Measurements from ENCODE around the gene VAPB. TPM values are rescaled to one million over a fixed set of nuclear protein-coding genes. Genes with fewer than 3 reads are reported as not detected.

Gene VAPB
- polyA plus RNA-seq, 3 donors, result 8.5 to 14.3 (median 10.1) TPM

DNA sequence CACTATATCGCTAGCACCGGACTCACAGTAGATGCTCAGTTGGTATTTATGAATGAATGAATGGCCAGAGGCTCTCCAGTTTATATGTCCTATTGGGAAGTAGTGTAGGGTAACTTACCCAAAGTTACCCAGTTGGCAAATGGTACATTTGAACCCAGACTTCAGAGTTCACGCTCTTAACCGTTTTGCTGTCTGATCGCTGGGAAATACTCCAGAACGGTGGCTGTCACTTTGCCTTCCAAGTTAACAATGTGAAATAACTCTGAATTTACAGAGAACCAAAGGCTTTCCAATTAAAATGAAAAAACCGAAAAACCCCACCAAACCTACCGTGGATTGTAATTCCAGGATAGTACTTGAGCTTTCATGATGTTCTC lies 1.6 kb downstream of the VAPB start:
- DNase-seq, result no peak
- Histone ChIP-seq H3K4me3 (replicated peaks in 1 of 3; ENCODE audit: low read depth in 2 of 3, low read length in 3 of 3) (no peak overlapping the region), H3K27ac (ENCODE audit: low read depth in 1 of 2, low read length in 2 of 2) (peak overlapping the region in 1 of 2 donors; percentile 99), H3K4me1 (ENCODE audit: control insufficient read depth in 1 of 2, insufficient read depth in 2 of 2, low read length in 2 of 2) (peaks cover 18 to 28% of the 10 kb centered on the region in 2 donors), H2AFZ (ENCODE audit: insufficient read depth, low read depth, low read length, poor library complexity, severe bottlenecking) (no peak overlapping the region), H3K9ac (ENCODE audit: insufficient read depth, low read length, poor library complexity, severe bottlenecking) (no peak overlapping the region), H3K9me3 (replicated peaks in 1 of 2; ENCODE audit: control insufficient read depth in 1 of 2, insufficient read depth in 1 of 2, low read length in 2 of 2) (no peaks in the 10 kb centered on the region), H3K4me2 (replicated peaks; ENCODE audit: extremely low read depth, low read length, poor library complexity, severe bottlenecking) (peak overlapping the region; percentile 67), H3K27me3 (ENCODE audit: control insufficient read depth in 2 of 2, insufficient read depth in 2 of 2, low read length in 2 of 2) (peaks cover 0 to 2% of the 10 kb centered on the region in 2 donors), H3K36me3 (replicated peaks in 1 of 2; ENCODE audit: control insufficient read depth in 1 of 2, insufficient read depth in 2 of 2, low read length in 2 of 2) (peaks cover 0 to 20% of the 10 kb centered on the region in 2 donors), H3K79me2 (ENCODE audit: insufficient read depth, low read length) (peaks cover 66% of the 10 kb centered on the region), H4K20me1 (ENCODE audit: insufficient read depth, low read length) (peaks cover 32% of the 10 kb centered on the region)
- Mint-ChIP-seq H3K27ac (peak overlapping the region in 6 of 7 donors; percentile 94 to 98 (median 95)), H3K9me3 (peaks cover 0 to 3% (median 0%) of the 10 kb centered on the region in 7 donors), H3K27me3 (ENCODE audit: low read depth in 3 of 3) (peaks cover 2 to 8% (median 4%) of the 10 kb centered on the region in 3 donors), H3K4me1 (peaks cover 39% of the 10 kb centered on the region), H3K4me3 (no peak overlapping the region), H3K36me3 (peaks cover 13 to 24% of the 10 kb centered on the region in 2 donors)
- 100% methylated on average over 6 of the region's 8 CpGs for WGBS (ENCODE audit: insufficient coverage)
- TF ChIP-seq, protein P1, sequence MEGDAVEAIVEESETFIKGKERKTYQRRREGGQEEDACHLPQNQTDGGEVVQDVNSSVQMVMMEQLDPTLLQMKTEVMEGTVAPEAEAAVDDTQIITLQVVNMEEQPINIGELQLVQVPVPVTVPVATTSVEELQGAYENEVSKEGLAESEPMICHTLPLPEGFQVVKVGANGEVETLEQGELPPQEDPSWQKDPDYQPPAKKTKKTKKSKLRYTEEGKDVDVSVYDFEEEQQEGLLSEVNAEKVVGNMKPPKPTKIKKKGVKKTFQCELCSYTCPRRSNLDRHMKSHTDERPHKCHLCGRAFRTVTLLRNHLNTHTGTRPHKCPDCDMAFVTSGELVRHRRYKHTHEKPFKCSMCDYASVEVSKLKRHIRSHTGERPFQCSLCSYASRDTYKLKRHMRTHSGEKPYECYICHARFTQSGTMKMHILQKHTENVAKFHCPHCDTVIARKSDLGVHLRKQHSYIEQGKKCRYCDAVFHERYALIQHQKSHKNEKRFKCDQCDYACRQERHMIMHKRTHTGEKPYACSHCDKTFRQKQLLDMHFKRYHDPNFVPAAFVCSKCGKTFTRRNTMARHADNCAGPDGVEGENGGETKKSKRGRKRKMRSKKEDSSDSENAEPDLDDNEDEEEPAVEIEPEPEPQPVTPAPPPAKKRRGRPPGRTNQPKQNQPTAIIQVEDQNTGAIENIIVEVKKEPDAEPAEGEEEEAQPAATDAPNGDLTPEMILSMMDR (IDR thresholded peaks at IDR 0.05), result no peak
- intact Hi-C loops (cut with micrococcal nuclease), result loop anchor here in 1 of 2 donors (5.0 kb wide), 1 partner anchor 83 kb away; the partner anchor contains the start of gene RAB22A

DNA sequence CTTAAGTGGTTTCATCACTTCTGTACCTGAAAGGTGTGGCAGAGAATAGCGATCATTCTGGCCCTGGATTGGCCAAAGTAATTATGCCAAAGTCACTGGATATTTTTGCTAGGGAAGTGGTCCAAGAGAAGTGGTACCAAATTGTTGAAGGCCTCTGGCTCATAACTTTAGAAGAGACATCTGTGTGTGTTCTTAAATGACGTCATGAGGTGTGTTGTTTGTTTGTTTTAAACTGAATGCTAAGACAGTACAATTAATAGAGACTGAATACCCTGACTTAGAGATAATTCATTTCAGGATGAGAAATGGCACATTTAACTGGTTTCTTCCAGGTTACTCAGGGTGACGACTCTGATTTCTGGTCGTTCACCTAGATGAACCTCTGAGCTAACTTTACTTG lies 3.3 kb downstream of the VAPB start:
- Histone ChIP-seq H3K79me2 (ENCODE audit: insufficient read depth, low read length) (peaks cover 82% of the 10 kb centered on the region), H3K27me3 (ENCODE audit: control insufficient read depth in 2 of 2, insufficient read depth in 2 of 2, low read length in 2 of 2) (no peaks in the 10 kb centered on the region), H3K9ac (ENCODE audit: insufficient read depth, low read length, poor library complexity, severe bottlenecking) (no peak overlapping the region), H4K20me1 (ENCODE audit: insufficient read depth, low read length) (peaks cover 48% of the 10 kb centered on the region), H3K4me2 (replicated peaks; ENCODE audit: extremely low read depth, low read length, poor library complexity, severe bottlenecking) (no peak overlapping the region), H3K9me3 (replicated peaks in 1 of 2; ENCODE audit: control insufficient read depth in 1 of 2, insufficient read depth in 1 of 2, low read length in 2 of 2) (no peaks in the 10 kb centered on the region), H2AFZ (ENCODE audit: insufficient read depth, low read depth, low read length, poor library complexity, severe bottlenecking) (no peak overlapping the region), H3K27ac (ENCODE audit: low read depth in 1 of 2, low read length in 2 of 2) (peak overlapping the region in 1 of 2 donors; percentile 99), H3K4me1 (ENCODE audit: control insufficient read depth in 1 of 2, insufficient read depth in 2 of 2, low read length in 2 of 2) (peaks cover 18 to 28% of the 10 kb centered on the region in 2 donors), H3K4me3 (replicated peaks in 1 of 3; ENCODE audit: low read depth in 2 of 3, low read length in 3 of 3) (no peak overlapping the region), H3K36me3 (replicated peaks in 1 of 2; ENCODE audit: control insufficient read depth in 1 of 2, insufficient read depth in 2 of 2, low read length in 2 of 2) (peaks cover 0 to 20% of the 10 kb centered on the region in 2 donors)
- peaks cover 0 to 2% (median 0%) of the 10 kb centered on the region in 3 donors for H3K27me3 Mint-ChIP-seq (ENCODE audit: low read depth in 3 of 3)
- WGBS (ENCODE audit: insufficient coverage), result 90% methylated on average over 2 of the region's 4 CpGs
- intact Hi-C loops (cut with micrococcal nuclease), result loop anchor here in 1 of 2 donors (5.0 kb wide), 1 partner anchor 85 kb away; the partner anchor contains the start of gene RAB22A
- H3K9me3 Mint-ChIP-seq, result peaks cover 0 to 1% (median 0%) of the 10 kb centered on the region in 7 donors
- DNase-seq, result no peak
- peaks cover 13 to 28% of the 10 kb centered on the region in 2 donors for H3K36me3 Mint-ChIP-seq
- no peak overlapping the region for H3K4me3 Mint-ChIP-seq
- TF ChIP-seq, protein P1 (IDR thresholded peaks at IDR 0.05), result no peak
- H3K27ac Mint-ChIP-seq, result peak overlapping the region in 2 of 7 donors; percentile 13 to 94
- peaks cover 41% of the 10 kb centered on the region for H3K4me1 Mint-ChIP-seq

All from CD14-positive monocyte (primary cell).